ENCODE measurements around the gene AGAP1.

- TF ChIP-seq, protein P1, sequence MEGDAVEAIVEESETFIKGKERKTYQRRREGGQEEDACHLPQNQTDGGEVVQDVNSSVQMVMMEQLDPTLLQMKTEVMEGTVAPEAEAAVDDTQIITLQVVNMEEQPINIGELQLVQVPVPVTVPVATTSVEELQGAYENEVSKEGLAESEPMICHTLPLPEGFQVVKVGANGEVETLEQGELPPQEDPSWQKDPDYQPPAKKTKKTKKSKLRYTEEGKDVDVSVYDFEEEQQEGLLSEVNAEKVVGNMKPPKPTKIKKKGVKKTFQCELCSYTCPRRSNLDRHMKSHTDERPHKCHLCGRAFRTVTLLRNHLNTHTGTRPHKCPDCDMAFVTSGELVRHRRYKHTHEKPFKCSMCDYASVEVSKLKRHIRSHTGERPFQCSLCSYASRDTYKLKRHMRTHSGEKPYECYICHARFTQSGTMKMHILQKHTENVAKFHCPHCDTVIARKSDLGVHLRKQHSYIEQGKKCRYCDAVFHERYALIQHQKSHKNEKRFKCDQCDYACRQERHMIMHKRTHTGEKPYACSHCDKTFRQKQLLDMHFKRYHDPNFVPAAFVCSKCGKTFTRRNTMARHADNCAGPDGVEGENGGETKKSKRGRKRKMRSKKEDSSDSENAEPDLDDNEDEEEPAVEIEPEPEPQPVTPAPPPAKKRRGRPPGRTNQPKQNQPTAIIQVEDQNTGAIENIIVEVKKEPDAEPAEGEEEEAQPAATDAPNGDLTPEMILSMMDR (IDR thresholded peaks at IDR 0.05), result no peak
- no peak for TF ChIP-seq POLR2A (IDR thresholded peaks at IDR 0.05)
Observed at GRCh38 chr2:235606004-235606715, 112.3 kb downstream of the AGAP1 start.

Measured in uterus (tissue), 2 donors.